K562 (cell line): ENCODE data around the gene EFCAB8.

Experiments used
- ATF6 ChIP-seq: sonication (generic); formaldehyde crosslinking; IDR thresholded peaks from 2 replicates; pipeline ENCODE4 v1.4.0; 2020; ENCODE audit warnings: mild to moderate bottlenecking, missing genetic modification reagents
- BMI1 ChIP-seq: fragments of 150-350 bp; IDR thresholded peaks from 2 replicates; pipeline ENCODE4 v1.6.1; 2014; ENCODE audit warnings: low read length
- CGGBP1 ChIP-seq: fragments of 250-450 bp; sonication (Bioruptor Pico); IDR thresholded peaks from 2 replicates; pipeline ENCODE4 v1.9.0; 2021; ENCODE audit warnings: mild to moderate bottlenecking
- CTBP1 ChIP-seq: fragments of 450-650 bp; IDR thresholded peaks from 2 replicates; pipeline ENCODE4 v1.6.1; 2016; ENCODE audit warnings: borderline replicate concordance
- EZH2 ChIP-seq: IDR thresholded peaks from 2 replicates; pipeline ENCODE4 v1.6.1; 2012; ENCODE audit warnings: low read depth, mild to moderate bottlenecking, inconsistent platforms, low read length, borderline replicate concordance
- GTF2F1 ChIP-seq: IDR thresholded peaks from 2 replicates; pipeline ENCODE4 v1.6.1; 2011; ENCODE audit warnings: low read depth, low read length, improper control_type of control experiment
- PTRF ChIP-seq: fragments of 450-650 bp; IDR thresholded peaks from 2 replicates; pipeline ENCODE4 v1.6.1; 2016; ENCODE audit warnings: mild to moderate bottlenecking, missing genetic modification characterization, missing compliant biosample characterization
- SMARCA4 ChIP-seq: fragments of 450-650 bp; IDR thresholded peaks from 2 replicates; pipeline ENCODE4 v1.6.1; 2016
- XRCC4 ChIP-seq: IDR thresholded peaks from one replicate; pipeline ENCODE4 v1.6.1; 2011; ENCODE audit not compliant: insufficient read depth, insufficient read length; ENCODE audit errors: extremely low read depth
- ZFP36 ChIP-seq: fragments of 150-350 bp; IDR thresholded peaks from 2 replicates; pipeline ENCODE4 v1.6.1; 2018; ENCODE audit warnings: low read length, low read depth; ENCODE audit not compliant: partially characterized antibody
- ZNF274 ChIP-seq: IDR thresholded peaks from 2 replicates; pipeline ENCODE4 v1.6.1; 2011; ENCODE audit warnings: low read depth, mild to moderate bottlenecking, low read length, moderate library complexity, borderline replicate concordance
- TF ChIP-seq, protein P1 (sequence below): sonication (generic); formaldehyde crosslinking; IDR thresholded peaks from 2 replicates; pipeline ENCODE4 v1.8.0; 2022; ENCODE audit warnings: mild to moderate bottlenecking, low read depth, missing genetic modification reagents
- TF ChIP-seq, protein P2 (sequence below), 3 experiments: IDR thresholded peaks in 2 of 3; conservative IDR thresholded peaks in 1 of 3; 2 replicates each; pipeline ENCODE4 v1.5.1; 2011 to 2012; ENCODE audit warnings: low read length in 3 of 3, mild to moderate bottlenecking in 3 of 3, control low read depth in 2 of 3, improper control_type of control experiment in 1 of 3, inconsistent platforms in 1 of 3, low read depth in 1 of 3, mixed read lengths in 1 of 3, moderate library complexity in 1 of 3; ENCODE audit not compliant: insufficient read depth in 2 of 3

DNA sequence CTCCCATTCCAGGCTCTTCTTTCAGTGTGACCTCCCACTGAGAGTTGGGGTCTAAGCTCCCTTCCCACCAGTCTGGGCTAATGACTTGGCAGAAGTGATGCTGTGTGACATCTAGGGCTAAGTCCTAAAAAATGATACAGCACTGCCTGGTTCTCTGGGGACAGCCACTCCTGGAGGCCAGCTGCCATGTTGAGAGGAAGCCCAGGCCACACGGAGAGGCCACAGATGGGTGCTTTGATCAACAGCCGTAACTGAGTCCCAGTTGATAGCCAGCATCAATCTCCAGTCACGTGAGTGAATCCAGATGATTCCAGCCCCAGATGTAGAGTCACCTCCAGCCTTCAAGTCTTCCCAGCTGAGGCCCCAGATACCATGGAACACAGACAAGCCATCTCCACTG, 131.7 kb downstream of the EFCAB8 start:
- TF ChIP-seq CTBP1 (no peak), PTRF (tag) (no peak), CGGBP1 (CRISPR knock-in tag) (no peak), ATF6 (CRISPR knock-in tag) (no peak), BMI1 (no peak), GTF2F1 (no peak), ZFP36 (no peak), SMARCA4 (no peak), EZH2 (no peak), XRCC4 (no peak), ZNF274 (no peak)
- TF ChIP-seq, protein P1, sequence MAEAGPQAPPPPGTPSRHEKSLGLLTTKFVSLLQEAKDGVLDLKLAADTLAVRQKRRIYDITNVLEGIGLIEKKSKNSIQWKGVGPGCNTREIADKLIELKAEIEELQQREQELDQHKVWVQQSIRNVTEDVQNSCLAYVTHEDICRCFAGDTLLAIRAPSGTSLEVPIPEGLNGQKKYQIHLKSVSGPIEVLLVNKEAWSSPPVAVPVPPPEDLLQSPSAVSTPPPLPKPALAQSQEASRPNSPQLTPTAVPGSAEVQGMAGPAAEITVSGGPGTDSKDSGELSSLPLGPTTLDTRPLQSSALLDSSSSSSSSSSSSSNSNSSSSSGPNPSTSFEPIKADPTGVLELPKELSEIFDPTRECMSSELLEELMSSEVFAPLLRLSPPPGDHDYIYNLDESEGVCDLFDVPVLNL = no peak
- TF ChIP-seq, protein P2, sequence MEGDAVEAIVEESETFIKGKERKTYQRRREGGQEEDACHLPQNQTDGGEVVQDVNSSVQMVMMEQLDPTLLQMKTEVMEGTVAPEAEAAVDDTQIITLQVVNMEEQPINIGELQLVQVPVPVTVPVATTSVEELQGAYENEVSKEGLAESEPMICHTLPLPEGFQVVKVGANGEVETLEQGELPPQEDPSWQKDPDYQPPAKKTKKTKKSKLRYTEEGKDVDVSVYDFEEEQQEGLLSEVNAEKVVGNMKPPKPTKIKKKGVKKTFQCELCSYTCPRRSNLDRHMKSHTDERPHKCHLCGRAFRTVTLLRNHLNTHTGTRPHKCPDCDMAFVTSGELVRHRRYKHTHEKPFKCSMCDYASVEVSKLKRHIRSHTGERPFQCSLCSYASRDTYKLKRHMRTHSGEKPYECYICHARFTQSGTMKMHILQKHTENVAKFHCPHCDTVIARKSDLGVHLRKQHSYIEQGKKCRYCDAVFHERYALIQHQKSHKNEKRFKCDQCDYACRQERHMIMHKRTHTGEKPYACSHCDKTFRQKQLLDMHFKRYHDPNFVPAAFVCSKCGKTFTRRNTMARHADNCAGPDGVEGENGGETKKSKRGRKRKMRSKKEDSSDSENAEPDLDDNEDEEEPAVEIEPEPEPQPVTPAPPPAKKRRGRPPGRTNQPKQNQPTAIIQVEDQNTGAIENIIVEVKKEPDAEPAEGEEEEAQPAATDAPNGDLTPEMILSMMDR (IDR thresholded peaks at IDR 0.05 in 2 of 3, conservative IDR thresholded peaks at IDR 0.05 in 1 of 3; ENCODE audit: insufficient read depth in 2 of 3, low read depth in 1 of 3, low read length in 3 of 3) = no peak
